Nephron progenitor cell (in vitro differentiated cells): ENCODE results near the gene TMA7B.

Source experiments
- DNase-seq: peaks from one replicate; pipeline ENCODE4 v3.0.0; 2021
- H3K27ac Mint-ChIP-seq: 2 replicates; pipeline ENCODE4 v1.8.0; 2021; ENCODE audit warnings: mild to moderate bottlenecking, moderate library complexity, mixed read lengths
- H3K27me3 Mint-ChIP-seq: 2 replicates; pipeline ENCODE4 v1.8.0; 2021; ENCODE audit warnings: mild to moderate bottlenecking, low read depth, mixed read lengths; ENCODE audit not compliant: poor library complexity
- H3K36me3 Mint-ChIP-seq: 2 replicates; pipeline ENCODE4 v1.8.0; 2021; ENCODE audit warnings: low read depth, mixed read lengths
- H3K4me1 Mint-ChIP-seq: 2 replicates; pipeline ENCODE4 v1.8.0; 2021; ENCODE audit warnings: mixed read lengths
- H3K4me3 Mint-ChIP-seq: 2 replicates; pipeline ENCODE4 v1.8.0; 2021; ENCODE audit warnings: mild to moderate bottlenecking, moderate library complexity, mixed read lengths
- H3K9me3 Mint-ChIP-seq: 2 replicates; pipeline ENCODE4 v1.8.0; 2021; ENCODE audit warnings: mild to moderate bottlenecking, moderate library complexity, mixed read lengths
- TF ChIP-seq, protein P1 (sequence below): fragments of 200-600 bp; sonication (generic); IDR thresholded peaks from 2 replicates; pipeline ENCODE4 v1.5.0; 2021; ENCODE audit warnings: antibody characterized with exemption

TMA7B gene

DNA sequence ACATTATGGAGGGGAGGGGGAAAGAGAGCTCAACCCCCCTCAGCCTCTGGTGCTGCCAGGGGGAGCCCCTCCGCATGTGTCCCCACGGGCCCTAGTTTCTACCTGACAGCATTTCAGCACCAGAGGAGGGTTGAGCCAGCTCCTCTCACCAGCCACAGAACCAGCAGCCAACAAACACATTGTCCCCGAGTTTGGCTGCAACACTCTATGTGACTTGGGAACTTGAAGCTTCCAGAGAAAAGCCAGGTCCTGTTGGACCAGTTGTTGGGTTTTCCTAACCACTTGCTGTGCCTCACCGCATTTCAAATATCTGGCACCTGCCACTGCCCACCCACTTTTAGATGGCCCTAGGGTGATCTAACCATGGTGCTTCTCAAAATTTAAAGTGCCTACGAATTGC, 13.5 kb downstream of the TMA7B start:
- Mint-ChIP-seq H3K36me3 (no peaks in the 10 kb centered on the region), H3K27me3 (peaks cover 13% of the 10 kb centered on the region), H3K9me3 (no peaks in the 10 kb centered on the region), H3K27ac (no peak overlapping the region), H3K4me1 (peaks cover 50% of the 10 kb centered on the region), H3K4me3 (no peak overlapping the region)
- TF ChIP-seq, protein P1, sequence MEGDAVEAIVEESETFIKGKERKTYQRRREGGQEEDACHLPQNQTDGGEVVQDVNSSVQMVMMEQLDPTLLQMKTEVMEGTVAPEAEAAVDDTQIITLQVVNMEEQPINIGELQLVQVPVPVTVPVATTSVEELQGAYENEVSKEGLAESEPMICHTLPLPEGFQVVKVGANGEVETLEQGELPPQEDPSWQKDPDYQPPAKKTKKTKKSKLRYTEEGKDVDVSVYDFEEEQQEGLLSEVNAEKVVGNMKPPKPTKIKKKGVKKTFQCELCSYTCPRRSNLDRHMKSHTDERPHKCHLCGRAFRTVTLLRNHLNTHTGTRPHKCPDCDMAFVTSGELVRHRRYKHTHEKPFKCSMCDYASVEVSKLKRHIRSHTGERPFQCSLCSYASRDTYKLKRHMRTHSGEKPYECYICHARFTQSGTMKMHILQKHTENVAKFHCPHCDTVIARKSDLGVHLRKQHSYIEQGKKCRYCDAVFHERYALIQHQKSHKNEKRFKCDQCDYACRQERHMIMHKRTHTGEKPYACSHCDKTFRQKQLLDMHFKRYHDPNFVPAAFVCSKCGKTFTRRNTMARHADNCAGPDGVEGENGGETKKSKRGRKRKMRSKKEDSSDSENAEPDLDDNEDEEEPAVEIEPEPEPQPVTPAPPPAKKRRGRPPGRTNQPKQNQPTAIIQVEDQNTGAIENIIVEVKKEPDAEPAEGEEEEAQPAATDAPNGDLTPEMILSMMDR: no peak
- DNase-seq: no peak

GRCh38 chr22:39974065-39974464, 13.9 kb downstream of the TMA7B start:
- peaks cover 13% of the 10 kb centered on the region for H3K27me3 Mint-ChIP-seq
- DNase-seq: no peak
- TF ChIP-seq, protein P1: no peak

DNA sequence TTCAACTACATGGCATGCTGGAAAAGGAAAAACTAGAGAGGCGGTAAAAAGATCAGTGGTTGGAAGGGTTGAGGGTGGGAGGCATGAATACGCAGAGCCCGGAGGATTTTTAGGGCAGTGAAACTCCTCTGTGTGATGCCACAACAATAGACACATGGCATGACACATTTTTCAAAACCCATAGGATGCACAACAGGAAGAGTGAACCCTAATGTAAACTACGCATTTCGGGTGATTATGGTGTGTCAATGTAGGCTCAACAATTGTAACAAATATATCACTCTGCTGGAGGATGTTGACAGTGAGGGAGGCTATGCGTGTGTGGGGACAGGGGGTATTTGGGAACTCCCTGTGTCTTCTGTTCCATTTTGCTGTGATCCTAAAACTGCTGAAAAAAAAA, 18.9 kb downstream of the TMA7B start:
- peaks cover 14% of the 10 kb centered on the region for H3K4me1 Mint-ChIP-seq
- DNase-seq: no peak
- no peak overlapping the region for H3K27ac Mint-ChIP-seq
- H3K27me3 Mint-ChIP-seq: peaks cover 20% of the 10 kb centered on the region
- TF ChIP-seq, protein P1: no peak
- H3K36me3 Mint-ChIP-seq: no peaks in the 10 kb centered on the region
- H3K4me3 Mint-ChIP-seq: no peak overlapping the region
- no peaks in the 10 kb centered on the region for H3K9me3 Mint-ChIP-seq

More at GRCh38 chr22:39974065-39974464, 13.9 kb downstream of the TMA7B start:
- H3K27ac Mint-ChIP-seq: no peak overlapping the region
- H3K4me3 Mint-ChIP-seq: no peak overlapping the region
- peaks cover 46% of the 10 kb centered on the region for H3K4me1 Mint-ChIP-seq
- no peaks in the 10 kb centered on the region for H3K36me3 Mint-ChIP-seq
- no peaks in the 10 kb centered on the region for H3K9me3 Mint-ChIP-seq

- Mint-ChIP-seq H3K36me3 (no peaks in the 10 kb centered on the region), H3K4me3 (no peak overlapping the region), H3K27ac (no peak overlapping the region), H3K9me3 (no peaks in the 10 kb centered on the region), H3K4me1 (peaks cover 15% of the 10 kb centered on the region), H3K27me3 (peaks cover 20% of the 10 kb centered on the region)
- TF ChIP-seq, protein P1: no peak
- no peak for DNase-seq
Measured at GRCh38 chr22:39979458-39979857, 19.3 kb downstream of the TMA7B start.

GRCh38 chr22:39980596-39980995, 20.4 kb downstream of the TMA7B start:
- H3K27me3 Mint-ChIP-seq: peaks cover 23% of the 10 kb centered on the region
- no peak overlapping the region for H3K27ac Mint-ChIP-seq
- no peaks in the 10 kb centered on the region for H3K9me3 Mint-ChIP-seq
- DNase-seq: no peak
- TF ChIP-seq, protein P1: no peak
- H3K36me3 Mint-ChIP-seq: no peaks in the 10 kb centered on the region
- no peak overlapping the region for H3K4me3 Mint-ChIP-seq
- H3K4me1 Mint-ChIP-seq: peaks cover 19% of the 10 kb centered on the region

GRCh38 chr22:39983346-39983745, 23.1 kb downstream of the TMA7B start:
- H3K27ac Mint-ChIP-seq: no peak overlapping the region
- H3K27me3 Mint-ChIP-seq: peaks cover 23% of the 10 kb centered on the region
- TF ChIP-seq, protein P1: no peak
- no peaks in the 10 kb centered on the region for H3K36me3 Mint-ChIP-seq
- DNase-seq: no peak
- peaks cover 16% of the 10 kb centered on the region for H3K4me1 Mint-ChIP-seq
- no peak overlapping the region for H3K4me3 Mint-ChIP-seq
- H3K9me3 Mint-ChIP-seq: no peaks in the 10 kb centered on the region
